Measurements from ENCODE around the gene HSFX4.
"Not testable (repeated sequence)": the region's sequence is repeated elsewhere in the genome, so short reads cannot be mapped to it uniquely, and the experiment has no call there.

HSFX4 gene

GRCh38 chrX:149946932-149947331 lies 17.6 kb downstream of the HSFX4 start:
- not testable (repeated sequence) for H3K4me2 ChIP-seq (ENCODE audit: low read length); H3K9me3 ChIP-seq (ENCODE audit: insufficient read depth, low read length); H2AFZ ChIP-seq (ENCODE audit: low read depth, low read length); H4K20me1 ChIP-seq (ENCODE audit: insufficient read depth, low read length); H3K79me2 ChIP-seq (ENCODE audit: low read length); H3K9ac ChIP-seq (ENCODE audit: low read length); H3K27ac ChIP-seq (ENCODE audit: low read length); H3K4me3 ChIP-seq (ENCODE audit: low read length); H3K36me3 ChIP-seq (replicated peaks; ENCODE audit: low read depth, low read length); H3K27me3 ChIP-seq (ENCODE audit: low read depth, low read length); H3K4me1 ChIP-seq (ENCODE audit: low read length)

GRCh38 chrX:149948016-149948415 lies 18.6 kb downstream of the HSFX4 start:
- Histone ChIP-seq H4K20me1 (ENCODE audit: insufficient read depth, low read length) (no peaks in the 10 kb centered on the region), H3K27ac (ENCODE audit: low read length) (no peak overlapping the region), H2AFZ (ENCODE audit: low read depth, low read length) (no peak overlapping the region), H3K9me3 (ENCODE audit: insufficient read depth, low read length) (no peaks in the 10 kb centered on the region), H3K4me3 (ENCODE audit: low read length) (no peak overlapping the region), H3K4me1 (ENCODE audit: low read length) (no peaks in the 10 kb centered on the region), H3K79me2 (ENCODE audit: low read length) (no peaks in the 10 kb centered on the region), H3K27me3 (ENCODE audit: low read depth, low read length) (no peaks in the 10 kb centered on the region), H3K36me3 (replicated peaks; ENCODE audit: low read depth, low read length) (no peaks in the 10 kb centered on the region), H3K9ac (ENCODE audit: low read length) (no peak overlapping the region), H3K4me2 (ENCODE audit: low read length) (no peak overlapping the region)
- no peak for TF ChIP-seq EZH2phosphoT487 (IDR thresholded peaks at IDR 0.05; ENCODE audit: low read depth)
- no peak for TF ChIP-seq CTCF (IDR thresholded peaks at IDR 0.05; ENCODE audit: low read depth, low read length)

- H3K9me3 ChIP-seq (ENCODE audit: insufficient read depth, low read length): no peaks in the 10 kb centered on the region
- no peaks in the 10 kb centered on the region for H3K4me1 ChIP-seq (ENCODE audit: low read length)
- no peak overlapping the region for H3K4me3 ChIP-seq (ENCODE audit: low read length)
- no peaks in the 10 kb centered on the region for H4K20me1 ChIP-seq (ENCODE audit: insufficient read depth, low read length)
- H3K27me3 ChIP-seq (ENCODE audit: low read depth, low read length): no peaks in the 10 kb centered on the region
- no peak for TF ChIP-seq CTCF (IDR thresholded peaks at IDR 0.05; ENCODE audit: low read depth, low read length)
- TF ChIP-seq EZH2phosphoT487 (IDR thresholded peaks at IDR 0.05; ENCODE audit: low read depth): no peak
- H2AFZ ChIP-seq (ENCODE audit: low read depth, low read length): no peak overlapping the region
- no peaks in the 10 kb centered on the region for H3K79me2 ChIP-seq (ENCODE audit: low read length)
- no peak overlapping the region for H3K4me2 ChIP-seq (ENCODE audit: low read length)
- no peak overlapping the region for H3K27ac ChIP-seq (ENCODE audit: low read length)
- no peaks in the 10 kb centered on the region for H3K36me3 ChIP-seq (replicated peaks; ENCODE audit: low read depth, low read length)
- no peak overlapping the region for H3K9ac ChIP-seq (ENCODE audit: low read length)
These were observed 20.5 kb downstream of the HSFX4 start for GRCh38 chrX:149949743-149950436.

GRCh38 chrX:149950681-149951080 lies 21.3 kb downstream of the HSFX4 start:
- Histone ChIP-seq H2AFZ (ENCODE audit: low read depth, low read length) (no peak overlapping the region), H3K27me3 (ENCODE audit: low read depth, low read length) (no peaks in the 10 kb centered on the region), H3K36me3 (replicated peaks; ENCODE audit: low read depth, low read length) (no peaks in the 10 kb centered on the region), H3K4me2 (ENCODE audit: low read length) (no peak overlapping the region), H3K4me1 (ENCODE audit: low read length) (no peaks in the 10 kb centered on the region), H4K20me1 (ENCODE audit: insufficient read depth, low read length) (no peaks in the 10 kb centered on the region), H3K9me3 (ENCODE audit: insufficient read depth, low read length) (no peaks in the 10 kb centered on the region), H3K9ac (ENCODE audit: low read length) (no peak overlapping the region), H3K4me3 (ENCODE audit: low read length) (no peak overlapping the region), H3K27ac (ENCODE audit: low read length) (no peak overlapping the region), H3K79me2 (ENCODE audit: low read length) (no peaks in the 10 kb centered on the region)
- TF ChIP-seq EZH2phosphoT487 (IDR thresholded peaks at IDR 0.05; ENCODE audit: low read depth) (no peak), CTCF (IDR thresholded peaks at IDR 0.05; ENCODE audit: low read depth, low read length) (peak; percentile 62)
